Caco-2 (cell line): ENCODE measurements around the gene CACNA1C. TPM values are rescaled to one million over a fixed set of nuclear protein-coding genes. Genes with fewer than 3 reads are reported as not detected.
A peak's percentile ranks its signal among the peaks of the same experiment; 100 is the strongest.

Experiments
- BruUV-seq: library from RNA; stranded (reverse); fragments of 400-500 nt; replicated peaks from 2 replicates; lab custom pipeline; 2021; lab: Mats Ljungman, UMichigan
- CTCF ChIA-PET: fragments of 300-600 bp; sonication (Branson Sonifier 250); formaldehyde crosslinking; loops from one replicate; lab custom pipeline; 2022; ENCODE audit warnings: antibody characterized with exemption; lab: Charles Lee
- POLR2A ChIA-PET: fragments of 300-600 bp; sonication (Branson Sonifier 250); formaldehyde crosslinking; loops from one replicate; lab custom pipeline; 2022; ENCODE audit warnings: antibody characterized with exemption; lab: Charles Lee
- DNase-seq, 2 experiments: peaks; one replicate each; pipeline versions ENCODE4 v3.0.0 to v3.0.0-alpha.2; 2020 to 2022
- H3K27me3 ChIP-seq: replicated peaks from 2 replicates; pipeline ENCODE4 v1.6.0; 2011; ENCODE audit warnings: low read length; ENCODE audit not compliant: control insufficient read depth, insufficient read depth
- H3K36me3 ChIP-seq: 2 replicates; pipeline ENCODE4 v1.5.1; 2011; ENCODE audit warnings: low read length; ENCODE audit not compliant: control insufficient read depth, insufficient read depth
- H3K4me1 ChIP-seq: fragments of 250-450 bp; sonication (Bioruptor Pico); 2 replicates; pipeline ENCODE4 v1.5.1; 2020; ENCODE audit warnings: mild to moderate bottlenecking
- H3K4me3 ChIP-seq: 2 replicates; pipeline ENCODE4 v1.5.1; 2011; ENCODE audit warnings: low read depth, mild to moderate bottlenecking, control low read depth, low read length
- H3K9me3 ChIP-seq: fragments of 250-450 bp; sonication (Bioruptor Pico); 2 replicates; pipeline ENCODE4 v1.5.1; 2020; ENCODE audit warnings: mild to moderate bottlenecking, moderate library complexity
- H3K27ac Mint-ChIP-seq: one replicate; pipeline ENCODE4 v1.8.0; 2022; ENCODE audit warnings: mixed read lengths; ENCODE audit not compliant: unreplicated experiment
- H3K27me3 Mint-ChIP-seq: one replicate; pipeline ENCODE4 v1.8.0; 2022; ENCODE audit warnings: mixed read lengths; ENCODE audit not compliant: insufficient read depth, unreplicated experiment
- H3K36me3 Mint-ChIP-seq: one replicate; pipeline ENCODE4 v1.8.0; 2022; ENCODE audit warnings: mild to moderate bottlenecking, mixed read lengths; ENCODE audit not compliant: insufficient read depth, unreplicated experiment
- H3K4me1 Mint-ChIP-seq: one replicate; pipeline ENCODE4 v1.8.0; 2022; ENCODE audit warnings: low read depth, mixed read lengths; ENCODE audit not compliant: unreplicated experiment
- H3K4me3 Mint-ChIP-seq: one replicate; pipeline ENCODE4 v1.8.0; 2022; ENCODE audit warnings: mild to moderate bottlenecking, moderate library complexity, mixed read lengths; ENCODE audit not compliant: unreplicated experiment
- H3K9me3 Mint-ChIP-seq: one replicate; pipeline ENCODE4 v1.8.0; 2022; ENCODE audit warnings: mixed read lengths; ENCODE audit not compliant: unreplicated experiment
- CTCF ChIP-seq, 2 experiments: fragments of 200-600 bp in 1 of 2; IDR thresholded peaks; 1 replicate in 1 of 2; 2 replicates in 1 of 2; pipeline versions ENCODE4 v1.5.1 to v1.8.0; 2011 to 2022; ENCODE audit warnings: antibody characterized with exemption in 1 of 2, control low read depth in 1 of 2, inconsistent platforms in 1 of 2, low read depth in 1 of 2, low read length in 1 of 2, mild to moderate bottlenecking in 1 of 2, moderate library complexity in 1 of 2; ENCODE audit not compliant: insufficient read depth in 1 of 2, severe bottlenecking in 1 of 2, unreplicated experiment in 1 of 2
- intact Hi-C: fragments of 100-400 bp; cut with micrococcal nuclease; formaldehyde crosslinking; loops from one replicate; pipeline ENCODE4 v1.10.0; 2022; ENCODE audit not compliant: unreplicated experiment
- total RNA-seq: library from RNA; stranded (reverse); gene quantifications from 2 replicates; pipeline ENCODE4 v1.2.3, GENCODE V29; 2022

Gene CACNA1C
- total RNA-seq, 1 experiment from 2014 or later: not detected

- H3K36me3 ChIP-seq: no peaks in the 10 kb centered on the region
- peaks cover 38% of the 10 kb centered on the region for H3K27me3 Mint-ChIP-seq
- H3K4me3 Mint-ChIP-seq: no peak overlapping the region
- no peaks in the 10 kb centered on the region; the same call in none of the 2 replicates for H3K27me3 ChIP-seq
- ChIA-PET POLR2A (no interaction called here), CTCF (no interaction called here)
- no peaks in the 10 kb centered on the region for H3K9me3 ChIP-seq
- intact Hi-C loops: loop anchor here (1.0 kb wide), 1 partner anchor 19 kb away; no protein-coding TSS in a partner anchor
- no peaks in the 10 kb centered on the region for H3K9me3 Mint-ChIP-seq
- no peak overlapping the region for H3K27ac Mint-ChIP-seq
- no peaks in the 10 kb centered on the region for H3K4me1 ChIP-seq
- BruUV-seq: no TSS peak
- H3K4me1 Mint-ChIP-seq: no peaks in the 10 kb centered on the region
- no peak overlapping the region for H3K4me3 ChIP-seq
- no peak for TF ChIP-seq CTCF (IDR thresholded peaks at IDR 0.05; ENCODE audit: insufficient read depth in 1 of 2, low read depth in 1 of 2, low read length in 1 of 2, severe bottlenecking in 1 of 2, unreplicated experiment in 1 of 2)
- H3K36me3 Mint-ChIP-seq: no peaks in the 10 kb centered on the region
- DNase-seq: peak in 1 of 2 experiments; percentile 27
These were observed 593.6 kb downstream of the CACNA1C start for GRCh38 chr12:2646341-2646740.

GRCh38 chr12:2647186-2647585, 594.4 kb downstream of the CACNA1C start:
- ChIA-PET CTCF (no interaction called here), POLR2A (no interaction called here)
- no peak for DNase-seq
- Histone ChIP-seq H3K27me3 (no peaks in the 10 kb centered on the region; the same call in none of the 2 replicates), H3K4me3 (no peak overlapping the region), H3K4me1 (no peaks in the 10 kb centered on the region), H3K9me3 (no peaks in the 10 kb centered on the region), H3K36me3 (no peaks in the 10 kb centered on the region)
- Mint-ChIP-seq H3K27ac (no peak overlapping the region), H3K36me3 (no peaks in the 10 kb centered on the region), H3K27me3 (peaks cover 38% of the 10 kb centered on the region), H3K4me3 (no peak overlapping the region), H3K4me1 (no peaks in the 10 kb centered on the region), H3K9me3 (no peaks in the 10 kb centered on the region)
- intact Hi-C loops: no loop called here
- no peak for TF ChIP-seq CTCF (IDR thresholded peaks at IDR 0.05; ENCODE audit: insufficient read depth in 1 of 2, low read depth in 1 of 2, low read length in 1 of 2, severe bottlenecking in 1 of 2, unreplicated experiment in 1 of 2)
- BruUV-seq: no TSS peak

DNA sequence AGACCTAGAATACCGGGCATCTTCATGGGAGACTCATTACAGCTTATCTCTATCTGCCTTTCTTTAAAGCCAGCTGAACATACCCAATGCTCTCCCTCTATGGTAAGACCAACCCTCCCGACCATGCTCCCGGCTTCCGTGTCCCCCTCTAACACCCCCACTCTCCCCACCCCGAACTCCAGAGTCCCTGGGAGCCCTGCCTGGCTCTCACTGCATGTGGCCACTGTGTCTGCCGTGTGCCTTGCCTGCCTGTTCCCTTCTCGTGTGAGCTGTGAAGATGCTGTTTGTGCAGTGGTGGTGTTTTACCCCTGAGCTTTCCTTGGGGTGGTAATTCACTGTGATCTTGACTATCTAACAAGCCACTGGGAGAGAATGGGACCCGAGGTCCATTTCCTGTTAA, 595.6 kb downstream of the CACNA1C start:
- Mint-ChIP-seq H3K4me3 (no peak overlapping the region), H3K36me3 (no peaks in the 10 kb centered on the region), H3K27ac (no peak overlapping the region), H3K4me1 (no peaks in the 10 kb centered on the region), H3K9me3 (no peaks in the 10 kb centered on the region), H3K27me3 (peaks cover 31% of the 10 kb centered on the region)
- H3K9me3 ChIP-seq: no peaks in the 10 kb centered on the region
- BruUV-seq: no TSS peak
- H3K4me3 ChIP-seq: no peak overlapping the region
- CTCF ChIA-PET: no interaction called here
- no peak for TF ChIP-seq CTCF (IDR thresholded peaks at IDR 0.05; ENCODE audit: insufficient read depth in 1 of 2, low read depth in 1 of 2, low read length in 1 of 2, severe bottlenecking in 1 of 2, unreplicated experiment in 1 of 2)
- POLR2A ChIA-PET: no interaction called here
- H3K27me3 ChIP-seq: no peaks in the 10 kb centered on the region; the same call in none of the 2 replicates
- H3K4me1 ChIP-seq: no peaks in the 10 kb centered on the region
- DNase-seq: peak in 1 of 2 experiments; percentile 24
- no peaks in the 10 kb centered on the region for H3K36me3 ChIP-seq
- intact Hi-C loops: no loop called here
